Endothelial cell of umbilical vein (primary cell): ENCODE data around the gene SEPTIN3. TPM values are rescaled to one million over a fixed set of nuclear protein-coding genes. Genes with fewer than 3 reads are reported as not detected.

Experiments
- BruUV-seq: library from RNA; stranded (reverse); fragments of 400-500 nt; replicated peaks from 2 replicates; lab custom pipeline; 2021; lab: Mats Ljungman, UMichigan
- CTCF ChIA-PET: fragments of 300-600, 350-600 bp; sonication (Branson Sonifier 250); formaldehyde crosslinking; loops from one replicate; lab custom pipeline; 2021; ENCODE audit warnings: antibody characterized with exemption, inconsistent platforms; lab: Charles Lee
- POLR2A ChIA-PET: fragments of 300-600, 350-600 bp; sonication (Branson Sonifier 250); formaldehyde crosslinking; loops from one replicate; lab custom pipeline; 2021; ENCODE audit warnings: antibody characterized with exemption, inconsistent platforms; lab: Charles Lee
- DNase-seq: peaks from one replicate; pipeline ENCODE4 v3.0.0-alpha.2; 2011; ENCODE audit warnings: low read depth, low spot score
- FAIRE-seq: peaks from 2 replicates; lab custom pipeline; 2011; peaks lifted over from hg19 to GRCh38; lab: Jason Lieb, UNC
- H2AFZ ChIP-seq: 2 replicates; pipeline ENCODE4 v1.6.0; 2012; ENCODE audit warnings: low read depth, low read length, control low read depth, inconsistent platforms
- H3K27ac ChIP-seq: 2 replicates; pipeline ENCODE4 v1.5.1; 2011; ENCODE audit warnings: low read depth, mild to moderate bottlenecking, control low read depth, low read length, moderate library complexity; ENCODE audit not compliant: insufficient read depth
- H3K27me3 ChIP-seq, 2 experiments: 2 replicates each; pipeline versions ENCODE4 v1.6.0 to v1.6.1; 2011; ENCODE audit warnings: low read length in 2 of 2, mixed read lengths in 1 of 2; ENCODE audit not compliant: control insufficient read depth in 2 of 2, insufficient read depth in 2 of 2
- H3K36me3 ChIP-seq, 2 experiments: 2 replicates in 1 of 2; 3 replicates in 1 of 2; pipeline ENCODE4 v1.5.1; 2011; ENCODE audit warnings: low read length in 2 of 2, mild to moderate bottlenecking in 1 of 2, moderate library complexity in 1 of 2; ENCODE audit not compliant: control insufficient read depth in 2 of 2, insufficient read depth in 2 of 2; ENCODE audit errors: extremely low read depth in 1 of 2
- H3K4me1 ChIP-seq: 3 replicates; pipeline ENCODE4 v1.5.1; 2011; ENCODE audit warnings: mild to moderate bottlenecking, low read length; ENCODE audit not compliant: control insufficient read depth, insufficient read depth; ENCODE audit errors: extremely low read depth
- H3K4me2 ChIP-seq: 2 replicates; pipeline ENCODE4 v1.6.1; 2011; ENCODE audit warnings: low read length, control low read depth, mixed read lengths; ENCODE audit not compliant: insufficient read depth
- H3K4me3 ChIP-seq, 3 experiments: fragments of 200-600 bp in 1 of 3; sonication (generic), shearing (Covaris generic) in 1 of 3; replicated peaks in 1 of 3; 2 replicates each; pipeline ENCODE4 v1.5.1; 2011 to 2016; ENCODE audit warnings: control low read depth in 3 of 3, low read length in 3 of 3, mild to moderate bottlenecking in 2 of 3, inconsistent platforms in 1 of 3, low read depth in 1 of 3, moderate library complexity in 1 of 3; ENCODE audit not compliant: insufficient read depth in 1 of 3
- H3K79me2 ChIP-seq: 2 replicates; pipeline ENCODE4 v1.6.0; 2012; ENCODE audit warnings: low read length, inconsistent platforms; ENCODE audit not compliant: control insufficient read depth, insufficient read depth
- H3K9ac ChIP-seq: replicated peaks from 2 replicates; pipeline ENCODE3; 2011; ENCODE audit warnings: low read length, control low read depth; ENCODE audit not compliant: insufficient read depth; ENCODE audit errors: extremely low read depth
- H3K9me1 ChIP-seq: replicated peaks from 3 replicates; pipeline ENCODE4 v1.6.0; 2011; ENCODE audit warnings: mild to moderate bottlenecking, low read length; ENCODE audit not compliant: control insufficient read depth, insufficient read depth; ENCODE audit errors: extremely low read depth
- H3K9me3 ChIP-seq: replicated peaks from 2 replicates; pipeline ENCODE4 v1.5.1; 2012; ENCODE audit warnings: low read length, inconsistent platforms; ENCODE audit not compliant: control insufficient read depth, insufficient read depth
- H4K20me1 ChIP-seq: replicated peaks from 2 replicates; pipeline ENCODE3; 2011; ENCODE audit warnings: mild to moderate bottlenecking, low read length; ENCODE audit not compliant: control insufficient read depth, insufficient read depth; ENCODE audit errors: extremely low read depth
- CTCF ChIP-seq, 2 donors: IDR thresholded peaks; 1 replicate in 1 of 2; 2 replicates in 1 of 2; pipeline ENCODE4 v1.5.1; 2011; ENCODE audit warnings: low read length in 2 of 2, mild to moderate bottlenecking in 2 of 2, moderate library complexity in 2 of 2, control low read depth in 1 of 2, inconsistent platforms in 1 of 2, low read depth in 1 of 2; ENCODE audit not compliant: insufficient read depth in 1 of 2; ENCODE audit errors: extremely low read depth in 1 of 2
- EZH2 ChIP-seq: IDR thresholded peaks from 2 replicates; pipeline ENCODE4 v1.6.1; 2012; ENCODE audit warnings: borderline replicate concordance, low read depth, mild to moderate bottlenecking, moderate library complexity, low read length, inconsistent platforms; ENCODE audit not compliant: severe bottlenecking
- FOS ChIP-seq: IDR thresholded peaks from 2 replicates; pipeline ENCODE4 v1.6.1; 2011; ENCODE audit warnings: mild to moderate bottlenecking, low read length, moderate library complexity, borderline replicate concordance; ENCODE audit not compliant: insufficient read depth
- GATA2 ChIP-seq: IDR thresholded peaks from 2 replicates; pipeline ENCODE4 v1.7.0; 2011; ENCODE audit warnings: low read depth, mild to moderate bottlenecking, moderate library complexity, mixed read lengths, low read length; ENCODE audit not compliant: insufficient read length, insufficient read depth
- JUN ChIP-seq: IDR thresholded peaks from 2 replicates; pipeline ENCODE4 v1.6.1; 2011; ENCODE audit warnings: borderline replicate concordance, low read depth; ENCODE audit not compliant: insufficient read length, insufficient read depth
- MYC ChIP-seq: IDR thresholded peaks from one replicate; pipeline ENCODE4 v1.6.1; 2011; ENCODE audit warnings: mild to moderate bottlenecking, low read depth, low read length
- POLR2A ChIP-seq: IDR thresholded peaks from 2 replicates; pipeline ENCODE4 v1.6.1; 2012; ENCODE audit warnings: low read depth, mild to moderate bottlenecking, control low read depth, low read length
- POLR2AphosphoS5 ChIP-seq: IDR thresholded peaks from 2 replicates; pipeline ENCODE4 v1.6.1; 2012; ENCODE audit warnings: low read depth, mild to moderate bottlenecking, control low read depth, low read length, moderate library complexity; ENCODE audit not compliant: insufficient read depth
- dilution Hi-C: fragments of 300-500 bp; cut with MboI; formaldehyde crosslinking; loops from one replicate; pipeline ENCODE4 v1.15.0; 2019; ENCODE audit warnings: low sequenced_read_pairs; ENCODE audit not compliant: extremely low pct_ligation_motif_present
- intact Hi-C: fragments of 100-400 bp; cut with micrococcal nuclease; formaldehyde crosslinking; loops from one replicate; pipeline ENCODE4 v1.10.0; 2022
- polyA plus RNA-seq, 4 experiments: library from polyadenylated mRNA; depleted of rRNA in 3 of 4; stranded (reverse) in 3 of 4; unstranded in 1 of 4; fragments of >200 nt; gene quantifications; 2 replicates each; pipeline versions ENCODE4 v1.2.1 to v1.2.3, GENCODE V29; 2011 to 2012; ENCODE audit warnings: missing spikeins in 1 of 4
- total RNA-seq: library from RNA; stranded (reverse); gene quantifications from 2 replicates; pipeline ENCODE4 v1.2.3, GENCODE V29; 2021
- TF ChIP-seq, protein P1 (sequence below): IDR thresholded peaks from 2 replicates; pipeline ENCODE4 v1.6.1; 2011; ENCODE audit not compliant: insufficient read depth, insufficient read length

SEPTIN3 gene
- total and polyA plus RNA-seq, 2 donors (not counting 3 experiments of a cell fraction or from before 2014, with no cell fraction given), result 0.08 to 0.18 TPM

GRCh38 chr22:42007922-42008321 lies 38.7 kb downstream of the SEPTIN3 start:
- TF ChIP-seq EZH2, result no peak
- intact Hi-C loops, result no loop called here
- no peak overlapping the region for H3K4me3 ChIP-seq
- H3K4me1 ChIP-seq, result no peaks in the 10 kb centered on the region
- H3K27me3 ChIP-seq, result no peaks in the 10 kb centered on the region
- no peaks in the 10 kb centered on the region for H3K36me3 ChIP-seq
- POLR2A ChIA-PET, result no interaction called here
- DNase-seq, result no peak
- no peaks in the 10 kb centered on the region for H3K9me1 ChIP-seq
- H3K4me2 ChIP-seq, result no peak overlapping the region
- no peaks in the 10 kb centered on the region for H4K20me1 ChIP-seq
- H3K79me2 ChIP-seq, result no peaks in the 10 kb centered on the region
- H3K9ac ChIP-seq, result no peak overlapping the region
- no peak overlapping the region for H3K27ac ChIP-seq
- BruUV-seq, result no TSS peak
- dilution Hi-C loops, result no loop called here
- FAIRE-seq, result no peak
- CTCF ChIA-PET, result no interaction called here
- no peak overlapping the region for H2AFZ ChIP-seq
- no peaks in the 10 kb centered on the region for H3K9me3 ChIP-seq

DNA sequence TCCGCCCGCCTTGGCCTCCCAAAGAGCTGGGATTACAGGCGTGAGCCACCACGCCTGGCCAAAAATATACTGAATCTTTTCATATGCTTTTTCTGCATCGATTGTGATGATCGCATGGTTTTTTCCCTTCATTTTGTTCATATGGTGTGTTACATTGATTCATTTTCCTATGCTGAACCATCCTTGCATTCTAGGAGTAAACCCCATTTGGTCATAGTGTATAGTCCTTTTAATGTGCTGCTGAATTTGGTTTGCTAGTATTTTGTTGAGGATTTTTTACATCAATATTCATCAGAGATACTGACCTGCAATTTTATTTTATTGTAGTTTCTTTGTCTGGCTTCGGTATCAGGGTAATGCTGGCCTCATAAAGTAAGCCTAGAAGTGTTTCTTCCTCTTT lies 41.5 kb downstream of the SEPTIN3 start:
- no peak overlapping the region for H2AFZ ChIP-seq
- intact Hi-C loops (no loop called here), dilution Hi-C loops (no loop called here)
- H3K27me3 ChIP-seq, result peaks cover 0 to 4% of the 10 kb centered on the region in 2 experiments
- no peaks in the 10 kb centered on the region for H4K20me1 ChIP-seq
- POLR2A ChIA-PET, result no interaction called here
- H3K9ac ChIP-seq, result no peak overlapping the region
- no peaks in the 10 kb centered on the region for H3K9me3 ChIP-seq
- CTCF ChIA-PET, result no interaction called here
- no peak overlapping the region for H3K27ac ChIP-seq
- no peaks in the 10 kb centered on the region for H3K79me2 ChIP-seq
- BruUV-seq, result no TSS peak
- H3K9me1 ChIP-seq, result no peaks in the 10 kb centered on the region
- FAIRE-seq, result no peak
- no peak overlapping the region for H3K4me3 ChIP-seq
- no peaks in the 10 kb centered on the region for H3K36me3 ChIP-seq
- DNase-seq, result no peak
- no peak for TF ChIP-seq FOS
- no peak for TF ChIP-seq POLR2AphosphoS5
- no peak for TF ChIP-seq CTCF (IDR thresholded peaks at IDR 0.05; ENCODE audit: extremely low read depth in 1 of 2, insufficient read depth in 1 of 2, low read depth in 1 of 2, low read length in 2 of 2)
- no peak for TF ChIP-seq GATA2
- TF ChIP-seq EZH2, result no peak
- TF ChIP-seq, protein P1, sequence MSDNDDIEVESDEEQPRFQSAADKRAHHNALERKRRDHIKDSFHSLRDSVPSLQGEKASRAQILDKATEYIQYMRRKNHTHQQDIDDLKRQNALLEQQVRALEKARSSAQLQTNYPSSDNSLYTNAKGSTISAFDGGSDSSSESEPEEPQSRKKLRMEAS, result no peak
- no peak for TF ChIP-seq POLR2A
- TF ChIP-seq JUN, result no peak
- TF ChIP-seq MYC, result no peak
- H3K4me2 ChIP-seq, result no peak overlapping the region
- H3K4me1 ChIP-seq, result no peaks in the 10 kb centered on the region
